Heart left ventricle (tissue), 16 donors: Measurements from ENCODE around the gene CFAP73. TPM values are rescaled to one million over a fixed set of nuclear protein-coding genes. Genes with fewer than 3 reads are reported as not detected.
A peak's percentile ranks its signal among the peaks of the same experiment; 100 is the strongest.

Experiments used
- ATAC-seq, 4 donors: fragments of 200-7000 bp; cut with Tn5 transposase; one replicate each; pipeline ENCODE4 v1.9.1; 2020 to 2022; ENCODE audit warnings: moderate library complexity in 4 of 4, mild to moderate bottlenecking in 3 of 4, moderate number of reproducible peaks in 1 of 4
- DNase-seq, 5 donors: peaks; one replicate each; pipeline ENCODE4 v3.0.0-alpha.2; 2020
- H3K27ac ChIP-seq, 12 donors: fragments of 200-600 bp; sonication (generic) in 4 of 12; one replicate each; pipeline versions ENCODE4 v1.5.0 to v1.8.0; 2016 to 2022; ENCODE audit warnings: mild to moderate bottlenecking in 2 of 12
- H3K27me3 ChIP-seq, 9 donors: fragments of 200-600 bp; sonication (generic) in 2 of 9; one replicate each; pipeline versions ENCODE4 v1.5.1 to v1.8.0; 2016 to 2022; ENCODE audit warnings: mild to moderate bottlenecking in 3 of 9
- H3K36me3 ChIP-seq, 9 donors: fragments of 200-600 bp; sonication (generic) in 2 of 9; one replicate each; pipeline versions ENCODE4 v1.5.0 to v1.8.0; 2018 to 2022; ENCODE audit warnings: mild to moderate bottlenecking in 2 of 9
- H3K4me1 ChIP-seq, 12 donors: fragments of 200-600 bp; sonication (generic) in 4 of 12; one replicate each; pipeline versions ENCODE4 v1.5.0 to v1.8.0; 2016 to 2022; ENCODE audit warnings: mild to moderate bottlenecking in 3 of 12
- H3K4me3 ChIP-seq, 12 donors: fragments of 200-600 bp; sonication (generic) in 4 of 12; one replicate each; pipeline versions ENCODE4 v1.5.0 to v1.8.0; 2017 to 2022; ENCODE audit warnings: mild to moderate bottlenecking in 9 of 12, moderate library complexity in 4 of 12
- H3K9me3 ChIP-seq, 12 donors: fragments of 200-600 bp; sonication (generic) in 4 of 12; one replicate each; pipeline versions ENCODE4 v1.5.0 to v1.8.0; 2016 to 2022; ENCODE audit warnings: mild to moderate bottlenecking in 1 of 12
- CTCF ChIP-seq, 12 donors: fragments of 200-600 bp; sonication (generic) in 4 of 12; IDR thresholded peaks; one replicate each; pipeline versions ENCODE4 v1.5.0 to v1.8.0; 2018 to 2022; ENCODE audit warnings: antibody characterized with exemption in 12 of 12, mild to moderate bottlenecking in 5 of 12
- POLR2A ChIP-seq, 2 donors: fragments of 450-650 bp; IDR thresholded peaks; one replicate each; pipeline ENCODE4 v1.6.1; 2017; ENCODE audit warnings: antibody characterized with exemption in 2 of 2, mild to moderate bottlenecking in 2 of 2, moderate library complexity in 2 of 2
- WGBS, 4 donors: extraction: QIAGEN DNeasy Blood & Tissue Kit in 2 of 4; methylation state at CpG; one replicate each; pipeline versions ENCODE4 v1.1.5 to v1.1.7; 2013 to 2018; 5-methylcytosine and 5-hydroxymethylcytosine counted together
- intact Hi-C, 10 donors: fragments of 100-400 bp; cut with DNase I; formaldehyde crosslinking; loops; one replicate each; pipeline versions ENCODE4 v1.11.1 to v1.14.2; 2022
- long read RNA-seq, 3 donors: library from polyadenylated mRNA; unstranded; transcript quantifications; one replicate each; pipeline ENCODE4 v2.0.0, GENCODE V29; 2020 to 2021
- polyA plus RNA-seq, 2 donors: library from polyadenylated mRNA; stranded (reverse); fragments of 200-250 nt; gene quantifications; one replicate each; pipeline ENCODE4 v1.2.3, GENCODE V29; 2013
- total RNA-seq, 9 donors: library from RNA; depleted of rRNA in 2 of 9; stranded (reverse); fragments of >200 nt in 2 of 9; fragmentation: NEBNext Ultra II Directional in 3 of 9; extraction: Animal tissue kit (Norgen Biotek cat#: 25700) in 3 of 9; gene quantifications; one replicate each; pipeline versions ENCODE4 v1.1.0 to v1.2.4, GENCODE V29; 2016 to 2023
- donor health status: ischemic (EF 13 %, LVEDD 7.1; RV severe dilation, severe dysfunction).
- donor health status: healthy with polysubstance abuse.
- donor health status: DM: no; HTN: yes; CAD: no.
- donor health status: DM: no; HTN: no; CAD: no.
- donor health status: ischemic (EF 25% LVEDD 6.9; RV normal size, moderate dysfunction).
- donor health status: ischemic (EF 25% LVEDD 5.7; RV mildly dilated, moderate dysfunction).
- donor health status: healthy.
- donor health status: DM: yes; HTN: yes; CAD: no.
- donor health status: ischemic (EF 35%, LVEDD 5.7; RV mildly dilated, moderate dysfunction).
- donor health status: nonischemic (EF 11% LVEDD 7.7; RV severe dilation, severe dysfunction).
- donor health status: DM: yes; HTN: yes; CAD: no.
- donor health status: PGD.
- donor health status: ischemic (EF 29% LVEDD 5.4; RV normal size, mild dysfunction).
- donor health status: nonischemic (EF 23%, LVEDD 6.1; RV moderate dilation, normal function).

The CFAP73 gene
- total RNA-seq, result not detected
- polyA plus RNA-seq, result under 1 TPM; 0.04 to 0.11 TPM
- long read RNA-seq, donor 1, result 0 reads
- long read RNA-seq, donor 2, result 0 reads
- long read RNA-seq, donor 3, result 0 reads

DNA sequence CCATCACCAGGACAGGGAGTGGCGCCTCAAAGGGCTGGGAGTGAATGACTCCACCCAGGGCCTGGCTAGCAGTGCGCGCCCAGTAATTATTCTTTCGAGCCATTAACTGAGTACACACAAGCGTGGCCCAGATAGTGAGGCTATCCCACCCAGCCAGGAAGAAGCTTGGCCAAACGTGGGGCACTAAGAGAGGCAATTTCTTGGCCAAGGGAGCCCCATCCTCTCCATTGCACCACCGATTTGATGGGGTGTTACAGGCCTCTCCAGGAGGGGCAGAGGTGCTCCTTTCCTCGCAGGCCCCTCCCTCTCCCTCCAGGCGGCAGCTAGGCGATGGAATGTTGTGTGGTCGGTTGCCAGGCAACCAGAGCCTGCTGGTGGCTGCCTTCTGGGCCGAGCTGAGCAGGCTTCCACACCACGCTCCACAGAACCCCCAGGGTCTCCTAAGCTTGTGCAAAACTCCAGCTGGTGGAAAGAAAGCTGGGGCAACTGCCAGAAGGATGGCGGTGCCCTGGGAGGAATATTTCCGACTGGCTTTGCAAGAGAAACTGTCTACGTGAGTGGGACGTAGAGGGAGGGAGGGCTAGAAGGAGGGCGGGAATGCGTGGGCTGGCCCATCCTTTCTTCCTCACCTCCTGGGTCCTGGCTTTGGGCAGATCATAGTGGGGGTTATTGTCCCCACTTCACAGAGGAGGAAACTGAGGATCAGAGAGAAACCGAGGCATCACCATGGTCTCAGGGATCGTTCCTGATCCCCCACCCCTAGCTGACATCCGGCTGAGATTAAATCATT is at the start of gene CFAP73:
CFAP73 (plus strand) TSS at position 364 of the 790 bp plus-strand sequence; CDS start at position 498, 134 bp downstream.
- Histone ChIP-seq H3K4me1 (peaks cover 0 to 31% (median 12%) of the 10 kb centered on the region in 12 donors), H3K9me3 (peaks cover 0 to 7% (median 0%) of the 10 kb centered on the region in 12 donors), H3K27ac (no peak within 1 kb of the TSS), H3K27me3 (peaks cover 6 to 47% (median 34%) of the 10 kb centered on the region in 9 donors), H3K4me3 (peak within 1 kb of the TSS in 1 of 12 donors; percentile 28), H3K36me3 (no peaks in the 10 kb centered on the region)
- intact Hi-C loops, result loop anchor here in 7 of 10 donors (5.0 kb wide), 2 partner anchors 102 to 157 kb away; no protein-coding TSS in a partner anchor
- 22 to 28% (median 26%) methylated on average over 13 to 22 of the region's 22 CpGs for WGBS, 4 donors
- ATAC-seq, result peak; percentile 76 to 89 (median 87)
- DNase-seq, result peak; percentile 48 to 87 (median 71)
- no peak for TF ChIP-seq POLR2A (IDR thresholded peaks at IDR 0.05)
- no peak for TF ChIP-seq CTCF (IDR thresholded peaks at IDR 0.05)

DNA sequence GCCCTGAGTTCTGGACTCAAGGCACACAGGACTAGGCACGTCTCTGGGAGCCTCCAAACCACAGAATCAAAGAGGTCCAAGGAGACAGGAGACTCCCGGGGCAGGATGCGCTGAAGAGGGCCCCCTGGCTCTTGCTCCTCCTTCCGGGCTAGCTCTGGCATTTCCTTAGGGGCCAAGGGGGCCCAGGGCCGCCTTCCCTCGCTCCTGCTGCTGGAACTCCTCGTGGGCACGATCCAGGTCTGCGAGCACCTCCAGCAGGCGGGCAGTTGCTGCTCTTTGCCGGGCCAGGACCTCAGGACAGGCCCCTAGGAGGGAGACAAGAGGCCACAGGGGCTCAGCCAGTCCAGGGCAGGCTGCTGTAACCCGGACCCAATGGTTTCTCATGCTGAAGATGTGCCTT is 49.8 kb upstream of the CFAP73 start:
- 58 to 69% (median 61%) methylated on average over 10 to 12 of the region's 12 CpGs for WGBS, 4 donors
- Histone ChIP-seq H3K36me3 (no peaks in the 10 kb centered on the region), H3K27me3 (peaks cover 6 to 43% (median 13%) of the 10 kb centered on the region in 9 donors), H3K27ac (no peak overlapping the region), H3K4me3 (no peak overlapping the region), H3K4me1 (peaks cover 0 to 11% (median 3%) of the 10 kb centered on the region in 12 donors), H3K9me3 (no peaks in the 10 kb centered on the region)
- ATAC-seq, result no peak
- no peak for DNase-seq
- no peak for TF ChIP-seq POLR2A (IDR thresholded peaks at IDR 0.05)
- TF ChIP-seq CTCF (IDR thresholded peaks at IDR 0.05), result no peak
- intact Hi-C loops, result loop anchor here in 7 of 10 donors (2.0 to 5.0 kb wide), 4 partner anchors 47 to 52 kb away; no protein-coding TSS in a partner anchor

DNA sequence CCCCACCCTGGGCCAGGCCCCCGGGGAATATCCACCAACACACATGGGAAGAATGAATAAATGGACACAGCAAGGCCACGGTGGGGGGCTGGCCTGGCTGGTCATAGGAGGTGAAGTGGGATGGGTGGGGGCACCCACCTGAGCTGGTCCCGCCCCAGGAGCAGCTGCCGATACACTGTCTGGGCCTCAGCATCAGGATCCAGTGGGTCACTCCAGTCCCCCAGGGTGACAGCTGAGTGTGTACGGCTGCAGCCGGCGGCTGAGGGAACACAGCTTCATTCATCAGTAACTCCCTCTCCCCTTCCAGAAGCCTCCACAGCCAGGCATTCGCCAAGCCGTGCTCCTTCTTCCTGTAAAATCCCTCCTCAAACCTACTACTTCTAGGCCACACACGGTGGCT is 47.8 kb upstream of the CFAP73 start:
- intact Hi-C loops, result no loop called here
- Histone ChIP-seq H3K9me3 (no peaks in the 10 kb centered on the region), H3K27me3 (peaks cover 6 to 43% (median 13%) of the 10 kb centered on the region in 9 donors), H3K4me1 (peaks cover 0 to 11% (median 3%) of the 10 kb centered on the region in 12 donors), H3K4me3 (no peak overlapping the region), H3K36me3 (no peaks in the 10 kb centered on the region), H3K27ac (no peak overlapping the region)
- TF ChIP-seq CTCF (IDR thresholded peaks at IDR 0.05), result no peak
- ATAC-seq, result no peak
- DNase-seq, result no peak
- 60 to 78% (median 69%) methylated on average over 10 of the region's 10 CpGs for WGBS, 4 donors

DNA sequence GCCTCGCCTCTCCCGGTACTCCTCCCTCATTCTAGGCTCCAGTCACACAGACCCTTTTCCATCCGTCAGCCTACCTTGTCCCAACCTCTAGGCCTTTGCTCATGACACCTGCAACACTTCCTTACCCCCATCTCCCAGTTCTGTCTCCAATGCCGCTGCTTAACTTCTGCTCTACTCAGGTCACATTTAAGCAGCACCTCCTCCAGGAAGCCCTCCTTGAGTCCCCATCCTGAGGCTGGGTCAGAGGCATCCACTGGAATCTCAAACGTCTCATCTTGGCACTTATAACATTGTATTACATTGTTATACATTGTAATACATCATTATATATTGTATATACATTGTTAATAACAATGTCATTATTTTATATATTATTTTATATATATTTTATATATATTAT is 46.7 kb upstream of the CFAP73 start:
- Histone ChIP-seq H3K36me3 (no peaks in the 10 kb centered on the region), H3K4me3 (no peak overlapping the region), H3K27me3 (peaks cover 6 to 43% (median 13%) of the 10 kb centered on the region in 9 donors), H3K4me1 (peaks cover 0 to 11% (median 3%) of the 10 kb centered on the region in 12 donors), H3K27ac (no peak overlapping the region), H3K9me3 (no peaks in the 10 kb centered on the region)
- no peak for ATAC-seq
- TF ChIP-seq CTCF (IDR thresholded peaks at IDR 0.05) (no peak), POLR2A (IDR thresholded peaks at IDR 0.05) (no peak)
- DNase-seq, result no peak
- intact Hi-C loops, result no loop called here
- WGBS, 4 donors, result 82 to 87% (median 84%) methylated on average over 5 of the region's 5 CpGs
